GM21360 (cell line): ENCODE measurements around the gene PUS10.
"Not testable (repeated sequence)": the region's sequence is repeated elsewhere in the genome, so short reads cannot be mapped to it uniquely, and the experiment has no call there.

ENCODE experiments used
- ATAC-seq: cut with Tn5 transposase; IDR thresholded peaks from one replicate; pipeline ENCODE4 v1.9.1; 2021; ENCODE audit warnings: mild to moderate bottlenecking, moderate library complexity; ENCODE audit not compliant: unreplicated experiment

The PUS10 gene

DNA sequence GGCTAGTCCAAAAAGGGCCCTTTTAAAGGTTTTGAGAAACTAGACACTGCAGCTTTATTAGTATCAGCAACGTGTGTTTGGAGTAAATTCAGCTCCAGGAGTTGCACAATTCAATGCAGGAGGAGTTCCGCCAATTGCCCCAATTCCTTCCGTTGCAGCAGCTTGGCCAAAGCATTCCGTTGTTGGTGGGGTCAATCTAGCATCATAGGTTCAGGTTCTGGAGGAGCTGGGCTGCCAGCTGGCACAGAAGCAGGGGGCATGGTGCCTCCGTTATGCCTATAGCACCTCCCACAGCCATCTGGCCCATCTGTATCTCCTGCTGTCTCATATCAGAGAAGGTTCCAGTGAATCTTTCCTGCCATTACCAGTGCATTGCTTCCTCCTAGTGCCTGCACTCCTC is 81.3 kb downstream of the PUS10 start:
- no peak for ATAC-seq

DNA sequence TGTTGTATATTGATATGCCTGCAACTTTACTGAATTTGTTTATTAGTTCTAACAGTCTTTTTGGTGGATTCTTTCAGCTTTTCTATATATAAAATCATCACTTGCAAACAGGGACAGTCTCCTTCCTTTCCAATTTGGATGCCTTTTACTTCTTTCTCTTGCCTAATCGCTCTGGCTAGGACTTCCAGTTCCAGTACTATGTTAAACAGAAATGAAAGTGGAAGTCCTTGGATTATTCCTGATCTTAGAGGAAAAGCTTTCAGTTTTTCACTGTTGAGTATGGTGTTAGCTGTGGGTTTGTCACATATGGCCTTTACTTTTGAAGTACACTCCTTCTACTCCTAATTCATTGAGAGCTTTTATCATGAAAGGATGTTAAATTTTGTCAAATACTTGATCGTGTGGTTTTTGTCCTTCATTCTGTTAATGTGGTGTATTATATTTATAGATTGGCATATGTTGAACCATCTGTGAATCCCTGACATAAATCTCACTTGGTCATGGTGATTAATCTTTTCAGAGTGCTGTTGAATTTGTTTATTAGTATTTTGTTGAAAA is 83.8 kb downstream of the PUS10 start:
- ATAC-seq: no peak

- no peak for ATAC-seq
Observed at GRCh38 chr2:60932954-60933353, 85.1 kb downstream of the PUS10 start.

- not testable (repeated sequence) for ATAC-seq
Observed at GRCh38 chr2:60932061-60932460, 86.0 kb downstream of the PUS10 start.

- ATAC-seq: no peak
Observed at GRCh38 chr2:60926741-60927552, 91.1 kb downstream of the PUS10 start.

DNA sequence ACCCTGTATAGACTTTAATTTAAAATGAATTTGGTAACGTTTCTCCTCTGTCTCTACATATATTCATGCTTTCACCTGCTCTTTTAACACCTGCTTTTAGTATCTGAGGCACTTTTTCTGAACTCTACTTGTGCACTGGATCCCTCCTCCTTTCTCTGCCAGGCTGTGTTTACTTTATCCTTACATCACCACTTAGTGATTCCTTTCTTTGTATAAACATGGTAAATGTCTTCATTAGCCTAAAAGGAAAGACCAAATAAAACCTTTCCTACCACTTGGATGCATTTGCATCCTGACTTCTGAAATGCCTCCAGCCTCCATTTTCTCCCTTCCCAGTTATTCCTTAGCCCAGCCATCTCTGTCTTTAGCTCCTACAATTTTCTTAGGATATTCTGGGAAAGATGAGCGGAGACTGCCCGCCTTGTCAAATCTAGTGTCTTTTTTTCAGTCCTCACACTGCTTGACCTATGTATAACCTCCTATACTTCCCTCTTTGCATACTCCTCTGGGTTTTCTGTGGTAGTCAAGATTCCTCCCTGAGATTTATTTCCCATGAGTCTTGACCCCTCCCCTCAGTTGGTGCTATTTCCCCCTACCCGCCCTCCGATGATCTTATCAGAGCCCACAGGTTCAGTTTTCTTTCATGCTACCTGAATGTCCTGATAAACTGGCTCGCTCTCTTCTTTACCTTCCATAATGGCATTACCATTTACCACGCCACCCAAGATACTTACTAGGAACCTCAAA is 91.9 kb downstream of the PUS10 start:
- no peak for ATAC-seq

GRCh38 chr2:60907329-60907728 is 110.7 kb downstream of the PUS10 start:
- ATAC-seq: no peak

DNA sequence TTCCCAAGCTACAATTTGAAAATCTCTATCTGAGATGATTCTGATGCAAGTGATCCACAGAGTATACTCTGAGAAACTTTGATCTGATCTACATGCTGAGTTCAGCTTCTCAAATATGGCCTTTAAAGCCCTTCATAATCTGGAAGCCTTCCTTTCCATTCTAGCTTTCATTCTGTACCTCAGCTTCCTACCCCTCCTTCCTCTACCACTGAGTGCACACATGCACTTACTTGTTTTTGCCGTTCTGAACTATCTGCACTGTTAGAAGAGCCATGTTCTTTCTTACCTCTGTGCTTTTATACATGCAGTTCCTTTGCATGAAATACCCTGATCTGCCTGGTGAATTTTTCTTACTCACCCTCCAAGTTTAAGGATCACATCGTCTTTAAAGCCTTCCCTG is 111.7 kb downstream of the PUS10 start:
- ATAC-seq: no peak

GRCh38 chr2:60905867-60906266 is 112.2 kb downstream of the PUS10 start:
- not testable (repeated sequence) for ATAC-seq

GRCh38 chr2:60901296-60901695 is 116.8 kb downstream of the PUS10 start:
- ATAC-seq: not testable (repeated sequence)

- peak; percentile 35 for ATAC-seq
Observed at GRCh38 chr2:60899892-60900249, 118.2 kb downstream of the PUS10 start.

- ATAC-seq: peak; percentile 76
Observed at GRCh38 chr2:60899230-60899891, 118.7 kb downstream of the PUS10 start.

- no peak for ATAC-seq
Observed at GRCh38 chr2:60898567-60898966, 119.5 kb downstream of the PUS10 start.
